HepG2 (cell line): ENCODE measurements around the gene SLC19A1. TPM values are rescaled to one million over a fixed set of nuclear protein-coding genes. Genes with fewer than 3 reads are reported as not detected.

Source experiments
- ATAC-seq: fragments of 200-7000 bp; cut with Tn5 transposase; 3 replicates; pipeline ENCODE4 v1.9.1; 2020; ENCODE audit warnings: mild to moderate bottlenecking, moderate library complexity
- BruUV-seq: library from RNA; stranded (reverse); fragments of 400-500 nt; replicated peaks from 2 replicates; lab custom pipeline; 2021; lab: Mats Ljungman, UMichigan
- CTCF ChIA-PET: fragments of 300-600 bp; formaldehyde crosslinking; extraction: SDS; loops from one replicate; lab custom pipeline; 2021; ENCODE audit warnings: low total read pairs, inconsistent platforms, low intra/inter-chr PET ratio; lab: Yijun Ruan, JAX
- POLR2A ChIA-PET: fragments of 350-600 bp; sonication (Branson Sonifier 250); formaldehyde crosslinking; loops from one replicate; lab custom pipeline; 2020; ENCODE audit warnings: antibody characterized with exemption, inconsistent platforms; lab: Yijun Ruan, JAX
- DNase-seq: peaks from one replicate; pipeline ENCODE4 v3.0.0-alpha.2; 2015; ENCODE audit warnings: low spot score
- FAIRE-seq: peaks from 3 replicates; lab custom pipeline; 2011; peaks lifted over from hg19 to GRCh38; lab: Jason Lieb, UNC
- H2AFZ ChIP-seq: one replicate; pipeline ENCODE4 v1.6.1; 2011; ENCODE audit warnings: low read length, inconsistent platforms
- H3K27ac ChIP-seq: fragments of 300-600 bp; 3 replicates; pipeline ENCODE4 v1.8.0; 2011; ENCODE audit warnings: mixed run types, mild to moderate bottlenecking, mixed read lengths, low read length, inconsistent platforms; ENCODE audit not compliant: insufficient read depth; ENCODE audit errors: extremely low read length
- H3K27me3 ChIP-seq, 2 experiments: fragments of 200-600 bp in 1 of 2; 2 replicates in 1 of 2; 3 replicates in 1 of 2; pipeline versions ENCODE4 v1.6.0 to v1.8.0; 2011; ENCODE audit warnings: low read length in 2 of 2, mild to moderate bottlenecking in 2 of 2, moderate library complexity in 2 of 2, inconsistent platforms in 1 of 2; ENCODE audit not compliant: insufficient read depth in 2 of 2, control insufficient read depth in 1 of 2
- H3K36me3 ChIP-seq, 2 experiments: fragments of 200-600 bp in 1 of 2; replicated peaks in 1 of 2; 2 replicates in 1 of 2; 3 replicates in 1 of 2; pipeline versions ENCODE4 v1.5.1 to v1.8.0; 2011; ENCODE audit warnings: low read length in 2 of 2, inconsistent platforms in 1 of 2; ENCODE audit not compliant: insufficient read depth in 2 of 2, control insufficient read depth in 1 of 2
- H3K4me1 ChIP-seq: 2 replicates; pipeline ENCODE4 v1.5.1; 2012; ENCODE audit warnings: low read length, inconsistent platforms; ENCODE audit not compliant: insufficient read depth
- H3K4me2 ChIP-seq: 2 replicates; pipeline ENCODE4 v1.6.0; 2011; ENCODE audit warnings: low read depth, low read length, inconsistent platforms
- H3K4me3 ChIP-seq, 3 experiments: fragments of 200-600 bp in 1 of 3; sonication (generic), shearing (Covaris generic) in 1 of 3; replicated peaks in 1 of 3; 2 replicates each; pipeline ENCODE4 v1.5.1; 2011 to 2016; ENCODE audit warnings: low read length in 3 of 3, inconsistent platforms in 2 of 3, low read depth in 2 of 3, mild to moderate bottlenecking in 2 of 3, control low read depth in 1 of 3, mixed read lengths in 1 of 3; ENCODE audit not compliant: insufficient read depth in 1 of 3
- H3K79me2 ChIP-seq: one replicate; pipeline ENCODE4 v1.6.1; 2011; ENCODE audit warnings: low read length, inconsistent platforms; ENCODE audit not compliant: insufficient read depth
- H3K9ac ChIP-seq: 2 replicates; pipeline ENCODE4 v1.6.0; 2011; ENCODE audit warnings: mild to moderate bottlenecking, low read depth, low read length, inconsistent platforms; ENCODE audit not compliant: insufficient read depth
- H3K9me3 ChIP-seq: 2 replicates; pipeline ENCODE4 v1.5.1; 2012; ENCODE audit warnings: mild to moderate bottlenecking, low read length
- H4K20me1 ChIP-seq: 2 replicates; pipeline ENCODE4 v1.6.0; 2011; ENCODE audit warnings: inconsistent platforms, mild to moderate bottlenecking, low read length, moderate library complexity; ENCODE audit not compliant: insufficient read depth
- AGO1 ChIP-seq: fragments of 200-400 bp; formaldehyde crosslinking; IDR thresholded peaks from 2 replicates; pipeline ENCODE4 v1.6.1; 2017; ENCODE audit warnings: mild to moderate bottlenecking, low read depth, low read length, moderate library complexity; ENCODE audit not compliant: poor library complexity, severe bottlenecking
- HNRNPK ChIP-seq: fragments of 200-400 bp; formaldehyde crosslinking; IDR thresholded peaks from 2 replicates; pipeline ENCODE4 v1.6.1; 2018; ENCODE audit warnings: low read length, low read depth, moderate library complexity, mild to moderate bottlenecking; ENCODE audit not compliant: poor library complexity, severe bottlenecking
- HOXA3 ChIP-seq: sonication (generic); formaldehyde crosslinking; IDR thresholded peaks from 2 replicates; pipeline ENCODE4 v1.5.0; 2020; ENCODE audit warnings: missing genetic modification reagents
- NONO ChIP-seq, 2 experiments: fragments of 450-650 bp in 1 of 2; sonication (generic) in 1 of 2; formaldehyde crosslinking in 1 of 2; IDR thresholded peaks in 1 of 2; conservative IDR thresholded peaks in 1 of 2; 2 replicates each; pipeline versions ENCODE4 v1.6.1 to v1.8.0; 2017 to 2022; ENCODE audit warnings: mild to moderate bottlenecking in 1 of 2, missing genetic modification reagents in 1 of 2, moderate library complexity in 1 of 2
- PITX1 ChIP-seq: sonication (generic); formaldehyde crosslinking; IDR thresholded peaks from 2 replicates; pipeline ENCODE4 v1.5.1; 2020; ENCODE audit warnings: mild to moderate bottlenecking, missing genetic modification reagents
- POLR2G ChIP-seq: fragments of 200-400 bp; formaldehyde crosslinking; IDR thresholded peaks from 2 replicates; pipeline ENCODE4 v1.6.1; 2018; ENCODE audit warnings: mild to moderate bottlenecking, low read depth, low read length, moderate library complexity
- RBM22 ChIP-seq: fragments of 200-400 bp; formaldehyde crosslinking; optimal IDR thresholded peaks from 2 replicates; pipeline ENCODE3; 2017; ENCODE audit warnings: mild to moderate bottlenecking, low read length, moderate library complexity
- TEAD3 ChIP-seq: optimal IDR thresholded peaks from 2 replicates; pipeline ENCODE3; 2016; ENCODE audit warnings: borderline replicate concordance
- ZFYVE20 ChIP-seq: sonication (generic); formaldehyde crosslinking; IDR thresholded peaks from 2 replicates; pipeline ENCODE4 v1.8.0; 2023; ENCODE audit warnings: low read depth, mild to moderate bottlenecking, moderate library complexity, missing genetic modification reagents, borderline replicate concordance
- ZNF17 ChIP-seq: sonication (generic); formaldehyde crosslinking; IDR thresholded peaks from 2 replicates; pipeline ENCODE4 v1.5.0; 2020; ENCODE audit warnings: mild to moderate bottlenecking, missing genetic modification reagents
- ZNF790 ChIP-seq: sonication (generic); formaldehyde crosslinking; IDR thresholded peaks from 2 replicates; pipeline ENCODE4 v1.8.0; 2022; ENCODE audit warnings: missing genetic modification reagents, mild to moderate bottlenecking, borderline replicate concordance
- WGBS: methylation state at CpG from one replicate; pipeline ENCODE4 v1.1.6; 2017; ENCODE audit warnings: low lambda C conversion rate; 5-methylcytosine and 5-hydroxymethylcytosine counted together
- in situ Hi-C: cut with HindIII; loops from 2 replicates; pipeline ENCODE4 v1.10.0; 2017; ENCODE audit warnings: low pct_unique_long_range_greater_than_20kb; ENCODE audit not compliant: extremely low pct_ligation_motif_present
- intact Hi-C: fragments of 100-400 bp; cut with micrococcal nuclease; formaldehyde crosslinking; loops from one replicate; pipeline ENCODE4 v1.10.0; 2022; ENCODE audit not compliant: unreplicated experiment
- polyA plus RNA-seq, 8 experiments: library from polyadenylated mRNA; depleted of rRNA in 3 of 8; stranded (reverse) in 7 of 8; unstranded in 1 of 8; fragments of >200 nt; fragmentation: Illumina TruSeq in 4 of 8; extraction: Trizol in 4 of 8; gene quantifications; 2 replicates each; pipeline versions ENCODE4 v1.2.1 to v1.2.3, GENCODE V29; 2011 to 2016; ENCODE audit warnings: low read depth in 4 of 8, missing spikeins in 1 of 8, mixed read lengths in 1 of 8; ENCODE audit not compliant: insufficient read depth in 1 of 8
- total RNA-seq, 5 experiments: library from RNA; depleted of rRNA; stranded (reverse); fragments of >200 nt; fragmentation: Illumina TruSeq; extraction: Trizol; gene quantifications; 2 replicates each; pipeline ENCODE4 v1.2.3, GENCODE V29; 2016; ENCODE audit warnings: low read depth in 1 of 5
- TF ChIP-seq, protein P1 (sequence below): sonication (generic); formaldehyde crosslinking; IDR thresholded peaks from 2 replicates; pipeline ENCODE4 v1.4.0; 2020; ENCODE audit warnings: missing genetic modification reagents
- TF ChIP-seq, protein P2 (sequence below): sonication (generic); formaldehyde crosslinking; IDR thresholded peaks from 2 replicates; pipeline ENCODE4 v1.5.0; 2020; ENCODE audit warnings: mild to moderate bottlenecking, missing genetic modification reagents, moderate library complexity

Gene SLC19A1
- total and polyA plus RNA-seq, 2 of the 13 experiments (the other 11 are each of a cell fraction or from before 2014, with no cell fraction given): 21.8 to 23.0 TPM

DNA sequence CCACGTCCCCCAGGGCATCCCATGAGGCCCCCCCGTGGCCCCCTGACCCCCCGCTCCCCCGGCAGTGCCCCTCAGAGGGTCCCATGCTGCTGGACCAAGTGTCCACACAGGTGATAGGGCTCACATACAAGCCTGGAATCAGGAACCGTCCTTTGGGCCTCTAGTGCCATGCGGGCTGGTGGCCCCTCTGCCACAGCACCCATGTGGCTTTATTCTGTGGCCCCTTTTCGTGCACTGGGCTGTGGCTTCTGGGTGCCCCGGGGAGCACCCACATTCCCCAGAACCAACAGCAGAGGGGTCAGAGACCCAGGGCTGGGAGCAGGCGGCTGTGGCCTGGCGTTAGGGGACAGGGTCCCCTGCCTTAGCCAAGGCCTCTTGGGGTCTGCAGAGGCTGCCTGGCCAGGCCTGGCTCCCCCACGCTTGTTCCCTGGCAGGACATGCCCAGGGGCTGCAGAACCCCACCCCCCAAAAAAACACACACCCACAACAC lies 31.7 kb downstream of the SLC19A1 start (continued):
- TF ChIP-seq POLR2G (0 out of 2 replicates have a peak, but pooled peaks have one; percentile 3), ZFYVE20 (no peak), ZNF790 (no peak)

DNA sequence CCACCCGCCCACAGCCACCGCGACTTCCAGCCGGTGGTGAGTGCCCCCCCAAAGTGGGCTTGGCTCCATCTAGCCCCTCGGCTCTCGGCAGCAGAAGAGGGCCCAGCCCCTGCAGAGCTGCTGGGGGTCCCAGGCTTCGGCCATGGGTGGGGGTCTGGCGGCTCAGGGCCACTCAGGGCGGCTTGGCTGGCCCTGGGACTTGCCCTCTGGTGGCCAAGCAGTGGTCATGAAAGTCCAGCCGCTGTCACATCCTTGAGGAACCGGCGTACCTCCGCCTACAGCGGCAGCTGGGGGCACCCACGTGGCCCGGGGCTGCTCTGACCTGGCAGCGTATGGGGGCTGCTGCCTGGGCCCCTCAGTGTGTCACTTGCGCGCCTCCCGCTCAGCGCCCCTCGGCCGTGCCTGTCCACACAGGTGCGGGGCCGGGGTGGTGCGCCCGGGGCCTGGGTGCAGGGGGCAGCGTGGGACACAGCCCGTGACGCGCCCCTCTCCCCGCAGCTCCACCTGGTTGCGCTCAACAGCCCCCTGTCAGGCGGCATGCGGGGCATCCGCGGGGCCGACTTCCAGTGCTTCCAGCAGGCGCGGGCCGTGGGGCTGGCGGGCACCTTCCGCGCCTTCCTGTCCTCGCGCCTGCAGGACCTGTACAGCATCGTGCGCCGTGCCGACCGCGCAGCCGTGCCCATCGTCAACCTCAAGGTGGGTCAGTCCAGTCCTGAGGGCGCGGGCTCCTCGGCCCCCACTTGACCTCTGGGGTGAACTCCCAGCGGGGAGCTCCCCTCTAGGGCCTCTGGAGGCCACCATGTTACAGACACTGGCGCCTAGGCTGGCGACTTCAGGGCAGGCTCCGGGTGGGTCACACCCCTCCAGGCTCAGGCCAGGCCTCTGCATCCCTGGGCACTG lies 32.4 kb downstream of the SLC19A1 start:
- Histone ChIP-seq H3K4me2 (no peak overlapping the region), H3K27me3 (no peaks in the 10 kb centered on the region), H3K27ac (no peak overlapping the region), H3K79me2 (no peaks in the 10 kb centered on the region), H3K4me3 (no peak overlapping the region), H3K9ac (no peak overlapping the region), H2AFZ (no peak overlapping the region), H3K4me1 (peaks cover 19% of the 10 kb centered on the region), H3K9me3 (no peaks in the 10 kb centered on the region), H4K20me1 (no peaks in the 10 kb centered on the region), H3K36me3 (peaks cover 11 to 23% of the 10 kb centered on the region in 2 experiments; a peak in 3 of 5 replicates)
- ATAC-seq (peak; percentile 3), DNase-seq (no peak), FAIRE-seq (no peak)
- intact Hi-C loops (loop anchor here (2.0 kb wide), 1 partner anchor 19 kb away; no protein-coding TSS in a partner anchor), in situ Hi-C loops (no loop called here)
- ChIA-PET CTCF (no interaction called here), POLR2A (no interaction called here)
- no TSS peak for BruUV-seq
- WGBS: 100% methylated on average over 25 of the region's 61 CpGs
- TF ChIP-seq HOXA3 (CRISPR knock-in tag) (peak; percentile 45), PITX1 (CRISPR knock-in tag) (no peak), TEAD3 (CRISPR knock-in tag) (no peak), AGO1 (peak; percentile 79), RBM22 (peak; percentile 51), NONO (IDR thresholded peaks at IDR 0.05) (no peak), NONO (CRISPR knock-in tag; conservative IDR thresholded peaks at IDR 0.05) (0 out of 2 replicates have a peak, but pooled peaks have one; percentile 3), HNRNPK (peak; percentile 2), POLR2G (peak; percentile 52), ZNF17 (CRISPR knock-in tag) (no peak)
- TF ChIP-seq, protein P1, sequence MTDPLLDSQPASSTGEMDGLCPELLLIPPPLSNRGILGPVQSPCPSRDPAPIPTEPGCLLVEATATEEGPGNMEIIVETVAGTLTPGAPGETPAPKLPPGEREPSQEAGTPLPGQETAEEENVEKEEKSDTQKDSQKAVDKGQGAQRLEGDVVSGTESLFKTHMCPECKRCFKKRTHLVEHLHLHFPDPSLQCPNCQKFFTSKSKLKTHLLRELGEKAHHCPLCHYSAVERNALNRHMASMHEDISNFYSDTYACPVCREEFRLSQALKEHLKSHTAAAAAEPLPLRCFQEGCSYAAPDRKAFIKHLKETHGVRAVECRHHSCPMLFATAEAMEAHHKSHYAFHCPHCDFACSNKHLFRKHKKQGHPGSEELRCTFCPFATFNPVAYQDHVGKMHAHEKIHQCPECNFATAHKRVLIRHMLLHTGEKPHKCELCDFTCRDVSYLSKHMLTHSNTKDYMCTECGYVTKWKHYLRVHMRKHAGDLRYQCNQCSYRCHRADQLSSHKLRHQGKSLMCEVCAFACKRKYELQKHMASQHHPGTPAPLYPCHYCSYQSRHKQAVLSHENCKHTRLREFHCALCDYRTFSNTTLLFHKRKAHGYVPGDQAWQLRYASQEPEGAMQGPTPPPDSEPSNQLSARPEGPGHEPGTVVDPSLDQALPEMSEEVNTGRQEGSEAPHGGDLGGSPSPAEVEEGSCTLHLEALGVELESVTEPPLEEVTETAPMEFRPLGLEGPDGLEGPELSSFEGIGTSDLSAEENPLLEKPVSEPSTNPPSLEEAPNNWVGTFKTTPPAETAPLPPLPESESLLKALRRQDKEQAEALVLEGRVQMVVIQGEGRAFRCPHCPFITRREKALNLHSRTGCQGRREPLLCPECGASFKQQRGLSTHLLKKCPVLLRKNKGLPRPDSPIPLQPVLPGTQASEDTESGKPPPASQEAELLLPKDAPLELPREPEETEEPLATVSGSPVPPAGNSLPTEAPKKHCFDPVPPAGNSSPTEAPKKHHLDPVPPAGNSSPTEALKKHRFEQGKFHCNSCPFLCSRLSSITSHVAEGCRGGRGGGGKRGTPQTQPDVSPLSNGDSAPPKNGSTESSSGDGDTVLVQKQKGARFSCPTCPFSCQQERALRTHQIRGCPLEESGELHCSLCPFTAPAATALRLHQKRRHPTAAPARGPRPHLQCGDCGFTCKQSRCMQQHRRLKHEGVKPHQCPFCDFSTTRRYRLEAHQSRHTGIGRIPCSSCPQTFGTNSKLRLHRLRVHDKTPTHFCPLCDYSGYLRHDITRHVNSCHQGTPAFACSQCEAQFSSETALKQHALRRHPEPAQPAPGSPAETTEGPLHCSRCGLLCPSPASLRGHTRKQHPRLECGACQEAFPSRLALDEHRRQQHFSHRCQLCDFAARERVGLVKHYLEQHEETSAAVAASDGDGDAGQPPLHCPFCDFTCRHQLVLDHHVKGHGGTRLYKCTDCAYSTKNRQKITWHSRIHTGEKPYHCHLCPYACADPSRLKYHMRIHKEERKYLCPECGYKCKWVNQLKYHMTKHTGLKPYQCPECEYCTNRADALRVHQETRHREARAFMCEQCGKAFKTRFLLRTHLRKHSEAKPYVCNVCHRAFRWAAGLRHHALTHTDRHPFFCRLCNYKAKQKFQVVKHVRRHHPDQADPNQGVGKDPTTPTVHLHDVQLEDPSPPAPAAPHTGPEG (CRISPR knock-in tag): no peak
- TF ChIP-seq, protein P2, sequence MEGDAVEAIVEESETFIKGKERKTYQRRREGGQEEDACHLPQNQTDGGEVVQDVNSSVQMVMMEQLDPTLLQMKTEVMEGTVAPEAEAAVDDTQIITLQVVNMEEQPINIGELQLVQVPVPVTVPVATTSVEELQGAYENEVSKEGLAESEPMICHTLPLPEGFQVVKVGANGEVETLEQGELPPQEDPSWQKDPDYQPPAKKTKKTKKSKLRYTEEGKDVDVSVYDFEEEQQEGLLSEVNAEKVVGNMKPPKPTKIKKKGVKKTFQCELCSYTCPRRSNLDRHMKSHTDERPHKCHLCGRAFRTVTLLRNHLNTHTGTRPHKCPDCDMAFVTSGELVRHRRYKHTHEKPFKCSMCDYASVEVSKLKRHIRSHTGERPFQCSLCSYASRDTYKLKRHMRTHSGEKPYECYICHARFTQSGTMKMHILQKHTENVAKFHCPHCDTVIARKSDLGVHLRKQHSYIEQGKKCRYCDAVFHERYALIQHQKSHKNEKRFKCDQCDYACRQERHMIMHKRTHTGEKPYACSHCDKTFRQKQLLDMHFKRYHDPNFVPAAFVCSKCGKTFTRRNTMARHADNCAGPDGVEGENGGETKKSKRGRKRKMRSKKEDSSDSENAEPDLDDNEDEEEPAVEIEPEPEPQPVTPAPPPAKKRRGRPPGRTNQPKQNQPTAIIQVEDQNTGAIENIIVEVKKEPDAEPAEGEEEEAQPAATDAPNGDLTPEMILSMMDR: peak; percentile 36; the same call in 1 of the 2 replicates
